GM19240 (cell line): ENCODE results near the gene CDX1.

Experiments
- DNase-seq: peaks from one replicate; pipeline ENCODE4 v3.0.0; 2011; ENCODE audit warnings: low spot score; ENCODE audit not compliant: insufficient read length

Gene CDX1

DNA sequence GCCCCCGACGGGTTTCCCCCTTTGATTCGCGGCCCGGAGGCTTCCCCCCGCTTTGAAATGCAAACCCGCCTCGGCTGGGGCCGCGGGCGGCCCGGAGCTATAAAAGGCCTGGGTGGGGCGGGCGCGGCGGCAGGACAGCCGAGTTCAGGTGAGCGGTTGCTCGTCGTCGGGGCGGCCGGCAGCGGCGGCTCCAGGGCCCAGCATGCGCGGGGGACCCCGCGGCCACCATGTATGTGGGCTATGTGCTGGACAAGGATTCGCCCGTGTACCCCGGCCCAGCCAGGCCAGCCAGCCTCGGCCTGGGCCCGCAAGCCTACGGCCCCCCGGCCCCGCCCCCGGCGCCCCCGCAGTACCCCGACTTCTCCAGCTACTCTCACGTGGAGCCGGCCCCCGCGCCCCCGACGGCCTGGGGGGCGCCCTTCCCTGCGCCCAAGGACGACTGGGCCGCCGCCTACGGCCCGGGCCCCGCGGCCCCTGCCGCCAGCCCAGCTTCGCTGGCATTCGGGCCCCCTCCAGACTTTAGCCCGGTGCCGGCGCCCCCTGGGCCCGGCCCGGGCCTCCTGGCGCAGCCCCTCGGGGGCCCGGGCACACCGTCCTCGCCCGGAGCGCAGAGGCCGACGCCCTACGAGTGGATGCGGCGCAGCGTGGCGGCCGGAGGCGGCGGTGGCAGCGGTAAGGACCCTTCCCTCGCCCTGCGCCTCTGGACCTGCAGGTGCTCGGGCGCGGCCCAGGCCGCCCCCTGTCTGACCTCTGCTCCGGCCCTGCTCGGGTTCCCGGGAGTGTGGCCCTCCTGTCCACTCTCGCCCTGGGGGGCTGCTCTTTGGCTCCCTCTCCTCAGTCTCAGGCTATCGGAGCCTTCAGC is at the start of gene CDX1:
Gene CDX1 (plus strand): TSS at position 129 of the 862 bp plus-strand sequence. CDS start 99 bp downstream, at position 228.
- DNase-seq: no peak

DNA sequence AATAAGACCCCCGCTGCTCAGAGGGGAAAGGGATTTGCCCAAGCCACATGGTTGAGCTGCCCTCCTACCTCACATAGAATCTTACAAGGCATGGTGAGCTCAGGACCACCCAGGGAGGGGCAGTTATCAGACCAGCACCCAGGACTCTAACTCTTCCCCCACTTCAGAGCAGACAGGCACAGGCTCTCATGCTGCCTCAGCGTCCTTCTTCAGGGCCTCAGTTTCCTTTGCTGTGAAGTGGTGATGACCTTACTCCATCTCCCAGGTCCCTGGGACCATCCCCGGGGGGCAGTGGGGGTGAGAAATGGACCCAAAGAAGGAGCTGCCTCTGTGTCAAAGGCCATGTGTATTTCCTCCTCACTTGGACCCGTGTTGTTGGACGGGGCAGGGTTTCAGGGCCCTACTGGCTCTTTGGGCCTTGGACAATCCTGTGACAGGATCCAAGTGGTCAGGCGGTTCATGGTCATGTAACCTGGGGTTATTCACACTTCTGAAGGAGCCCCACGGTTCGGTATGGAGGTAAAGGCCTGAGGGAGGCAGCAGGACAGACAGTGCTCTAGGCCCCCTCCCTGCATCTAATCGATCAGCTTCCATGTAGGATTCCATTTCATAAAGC is 48.5 kb upstream of the CDX1 start:
- DNase-seq: no peak

DNA sequence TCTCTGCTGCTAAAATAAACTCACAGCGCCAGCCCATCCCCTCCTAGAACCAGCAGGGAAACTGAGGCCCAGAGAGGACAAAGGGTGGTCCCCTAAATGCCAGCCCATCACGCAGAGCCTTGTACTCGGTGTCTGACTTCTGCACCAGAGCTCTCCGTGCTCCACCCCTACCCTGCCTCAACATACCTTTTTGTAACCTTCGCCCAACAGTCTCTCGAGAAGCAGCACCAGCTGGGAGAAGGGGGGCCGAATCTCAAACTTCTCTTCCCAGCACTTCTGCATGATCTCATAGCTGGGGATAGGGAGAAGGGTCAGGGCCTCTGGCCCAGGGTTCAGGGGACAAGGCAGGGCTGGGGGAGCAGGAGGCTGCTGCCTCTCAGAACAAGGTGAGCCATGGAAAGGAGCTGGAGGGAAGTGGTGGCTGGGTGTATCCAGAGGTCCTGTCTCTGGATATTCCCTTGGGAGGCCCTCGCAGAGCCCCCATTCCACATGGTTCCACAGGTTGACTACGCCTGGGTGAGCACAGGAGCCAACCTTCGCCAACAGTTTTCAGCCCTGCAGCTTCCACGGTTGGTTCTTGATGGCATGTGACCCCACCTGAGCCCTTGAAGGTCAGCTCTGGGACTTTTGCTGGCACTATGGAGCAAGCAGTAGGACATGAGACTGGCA is 47.9 kb upstream of the CDX1 start:
- DNase-seq: no peak

DNA sequence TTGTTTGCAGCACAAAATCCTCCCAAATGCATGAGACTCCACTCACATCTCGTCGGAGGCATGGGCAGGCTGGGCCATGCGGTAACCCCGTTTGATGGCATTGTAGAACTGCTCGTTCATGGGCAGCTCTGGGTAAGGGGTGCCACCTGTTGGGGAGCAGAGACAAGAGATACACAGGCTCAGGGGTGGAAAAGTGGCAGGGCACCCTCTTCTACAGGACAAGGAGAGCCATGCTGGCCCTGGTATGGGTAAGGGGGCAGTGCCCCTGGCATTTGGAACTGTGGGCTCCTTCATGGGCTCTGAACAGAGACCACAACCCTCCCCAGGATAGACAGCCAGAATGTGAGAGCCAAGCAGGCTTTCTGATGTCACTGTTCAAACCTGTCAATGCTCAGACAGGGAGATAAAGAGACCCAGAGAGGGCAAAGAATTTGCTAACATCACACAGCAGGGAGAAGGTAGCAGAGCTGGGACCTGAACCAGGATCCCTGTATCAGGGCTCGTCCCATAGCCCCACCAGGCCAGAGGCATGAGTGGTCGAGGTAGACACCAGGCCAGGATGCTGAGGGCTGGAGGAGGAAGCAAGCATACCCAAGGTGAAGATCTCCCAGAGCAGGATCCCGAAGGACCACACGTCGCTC is 47.0 kb upstream of the CDX1 start:
- DNase-seq: no peak

DNA sequence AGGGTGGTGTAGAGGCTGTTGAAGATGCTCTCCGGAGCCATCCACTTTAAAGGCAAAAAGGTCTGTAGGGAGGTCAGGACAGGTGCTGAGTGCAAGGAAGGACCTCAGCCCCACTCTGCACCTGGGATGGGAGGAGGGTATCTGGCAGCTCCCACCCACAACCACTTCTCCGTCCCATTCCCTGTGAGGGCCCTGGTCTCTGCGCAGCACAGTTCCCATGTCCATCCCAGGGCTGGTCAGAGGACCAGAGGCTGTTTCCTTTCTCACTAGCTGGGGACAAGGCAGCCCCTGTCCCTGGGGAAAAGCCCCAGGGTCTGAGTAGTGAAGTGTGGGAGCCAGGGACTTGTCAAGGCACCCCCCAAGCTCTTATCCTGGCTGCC is 46.5 kb upstream of the CDX1 start:
- no peak for DNase-seq

DNA sequence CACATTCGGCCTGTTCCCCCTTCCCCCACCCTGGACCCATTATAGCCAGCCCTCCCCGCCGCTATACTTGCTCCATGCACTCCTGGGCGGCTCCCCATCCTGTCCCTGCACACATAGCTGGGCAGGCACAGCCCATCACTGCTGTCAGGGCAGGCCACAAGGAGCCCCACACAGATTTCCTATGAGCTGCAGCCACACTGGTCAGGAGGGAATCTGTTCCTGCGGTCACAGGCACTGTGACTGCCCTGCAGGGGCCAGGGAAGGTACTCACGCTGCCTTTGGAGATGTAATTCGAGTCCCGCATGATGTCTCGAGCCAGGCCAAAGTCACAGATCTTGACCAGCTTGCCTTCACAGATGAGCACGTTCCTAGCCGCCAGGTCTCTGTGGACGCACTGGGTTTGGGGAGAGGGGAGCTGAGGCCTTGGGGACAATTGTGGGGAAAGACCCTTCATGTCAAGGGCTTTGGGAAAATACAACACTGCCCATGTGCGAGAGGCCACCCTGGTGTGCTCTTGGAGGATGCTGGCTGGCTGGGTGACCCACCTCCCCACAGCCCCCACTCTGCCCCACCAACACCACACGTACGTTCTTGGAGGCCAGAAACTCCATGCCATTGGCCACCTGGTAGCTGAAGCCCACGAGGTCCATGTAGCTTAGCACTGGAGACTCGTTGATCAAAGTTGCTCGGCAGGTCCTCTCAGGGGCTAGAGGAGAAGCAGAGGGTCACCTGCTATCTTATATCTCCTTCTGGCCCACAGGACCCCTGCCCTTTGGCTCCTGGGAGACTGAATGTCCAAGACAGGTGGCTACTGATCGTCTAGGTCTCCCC is 45.7 kb upstream of the CDX1 start:
- DNase-seq: no peak

DNA sequence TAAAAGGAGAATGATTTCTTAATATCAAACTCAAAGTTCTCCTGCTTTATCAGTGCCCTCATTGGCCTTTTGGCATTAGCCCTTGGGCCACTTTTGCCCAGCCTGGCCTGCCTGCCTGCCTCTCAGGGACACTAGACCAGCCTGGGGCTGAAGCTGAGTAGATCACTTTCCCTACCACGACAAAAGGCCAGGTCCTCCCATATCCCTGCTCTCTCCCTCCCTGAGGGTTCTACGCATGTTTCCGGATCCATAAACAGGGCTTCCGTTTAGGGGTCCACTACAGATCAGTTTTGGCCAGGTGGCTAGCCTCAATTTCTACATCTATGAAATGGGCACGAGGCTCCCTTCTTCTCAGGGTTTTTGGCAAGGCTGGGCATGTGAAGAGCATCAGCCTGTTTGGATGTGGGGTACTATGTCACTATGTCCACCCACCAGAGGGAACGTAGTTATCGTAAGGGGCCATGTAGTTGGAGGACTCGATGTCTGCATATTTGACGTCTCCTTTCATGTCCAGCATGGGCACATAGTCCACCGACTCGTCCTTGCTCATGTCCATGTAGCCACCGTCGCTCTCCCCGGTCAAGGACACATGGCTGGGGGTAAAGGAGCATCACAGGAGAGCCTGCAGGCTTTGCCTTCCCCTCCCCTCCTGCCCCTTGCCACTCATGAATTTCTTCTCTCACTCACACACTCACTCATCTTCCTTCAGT is 45.0 kb upstream of the CDX1 start:
- no peak for DNase-seq

DNA sequence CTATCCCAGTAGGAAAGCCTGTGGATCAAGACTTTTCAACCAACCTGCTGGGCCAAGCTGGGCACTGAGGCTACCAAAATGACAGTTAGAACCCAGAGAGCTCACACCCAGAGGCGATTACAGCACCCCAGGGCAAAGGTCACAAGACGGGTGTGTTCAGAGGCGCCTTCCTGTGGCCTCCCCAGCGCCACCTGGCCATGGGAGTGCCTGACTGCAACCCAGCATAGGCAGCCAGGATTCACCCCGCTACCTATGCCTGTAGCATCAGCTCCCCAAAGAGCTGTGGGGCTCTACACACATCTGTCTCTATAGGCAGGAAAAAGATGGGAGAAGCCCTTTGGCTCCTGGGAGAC is 44.4 kb upstream of the CDX1 start:
- DNase-seq: peak; percentile 64

DNA sequence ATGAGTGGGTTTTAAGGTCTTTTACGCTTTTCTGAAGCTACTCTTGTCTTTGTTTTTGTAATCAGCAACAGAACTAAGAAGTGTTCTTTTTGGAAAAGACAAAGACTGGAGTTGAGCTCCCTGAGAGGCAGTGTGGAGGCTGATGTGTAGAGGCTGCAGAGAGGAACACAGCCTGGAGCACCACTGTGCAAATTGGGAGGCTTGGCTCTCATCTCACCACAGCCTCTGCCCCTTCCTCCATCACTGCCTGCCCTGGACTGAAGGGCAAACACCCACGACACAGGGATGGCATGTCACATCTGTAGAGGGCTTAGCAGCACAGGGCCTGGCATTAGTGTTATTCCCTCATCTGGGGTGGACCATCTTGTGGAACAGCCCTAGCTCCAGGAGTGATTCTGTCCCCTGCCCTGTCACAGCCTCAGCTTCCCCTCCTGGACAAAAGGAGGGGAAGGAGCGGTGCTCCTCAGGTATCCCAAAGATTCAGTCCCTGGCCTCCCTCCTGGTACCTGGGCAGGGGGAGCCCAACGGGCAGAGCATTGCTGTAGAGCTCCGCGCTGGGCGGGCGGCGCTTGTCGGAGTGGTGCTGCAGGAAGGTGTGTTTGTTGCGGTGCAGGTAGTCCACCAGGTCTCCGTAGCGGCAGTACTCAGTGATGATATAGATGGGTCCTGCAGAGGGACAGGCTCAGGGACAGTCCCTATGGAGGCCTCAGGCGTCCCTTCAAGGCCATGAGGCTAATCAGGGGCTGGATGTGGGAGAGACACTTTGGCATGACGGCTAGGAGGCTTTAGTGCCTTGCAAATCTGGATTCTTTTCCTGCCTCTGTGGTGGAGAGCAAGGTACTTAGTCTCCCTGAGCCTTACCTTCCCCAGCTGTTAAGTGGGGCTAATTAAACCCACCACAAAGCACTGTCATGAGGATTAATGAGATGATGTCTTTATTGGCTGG is 43.8 kb upstream of the CDX1 start:
- no peak for DNase-seq

DNA sequence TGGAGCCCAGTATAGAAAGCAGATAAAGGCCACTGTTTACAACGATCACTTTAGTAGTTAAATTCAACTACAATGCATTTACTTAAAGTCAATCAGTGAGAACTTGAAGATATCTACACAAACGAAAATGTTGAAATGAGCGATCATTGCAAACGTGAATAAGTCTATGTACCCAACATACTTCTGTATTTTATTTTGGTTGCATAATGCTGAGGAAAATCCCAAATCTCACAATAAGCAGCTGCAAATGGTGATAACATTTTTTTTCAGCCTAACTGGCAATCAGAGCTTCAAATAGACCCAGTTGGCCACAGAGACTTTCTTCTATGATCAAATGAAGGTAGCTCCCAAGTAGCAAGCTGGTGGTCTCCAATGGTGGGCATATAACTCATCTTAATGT is 43.0 kb upstream of the CDX1 start:
- no peak for DNase-seq

DNA sequence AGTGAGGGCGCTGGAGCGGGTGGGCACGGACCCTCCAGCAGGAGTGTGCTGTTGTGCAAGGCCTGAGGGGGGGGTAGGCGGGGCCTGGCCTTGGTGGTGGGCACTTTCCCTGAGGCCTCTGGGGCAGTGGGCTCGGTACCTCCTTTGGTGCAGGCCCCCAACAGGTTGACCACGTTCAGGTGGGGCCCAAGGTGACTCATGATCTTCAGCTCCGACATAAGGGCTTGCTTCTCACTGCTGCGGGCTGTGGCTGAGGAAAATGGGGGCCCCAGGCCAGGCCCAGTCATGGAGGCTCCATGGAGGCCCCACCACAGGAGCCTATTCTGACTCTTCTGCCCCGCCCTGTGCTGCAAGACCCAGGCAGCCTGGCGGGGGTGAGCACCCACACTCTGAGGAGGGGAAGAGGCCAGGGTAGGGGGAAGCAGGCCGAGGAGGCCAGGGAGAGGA is 42.4 kb upstream of the CDX1 start:
- no peak for DNase-seq

DNA sequence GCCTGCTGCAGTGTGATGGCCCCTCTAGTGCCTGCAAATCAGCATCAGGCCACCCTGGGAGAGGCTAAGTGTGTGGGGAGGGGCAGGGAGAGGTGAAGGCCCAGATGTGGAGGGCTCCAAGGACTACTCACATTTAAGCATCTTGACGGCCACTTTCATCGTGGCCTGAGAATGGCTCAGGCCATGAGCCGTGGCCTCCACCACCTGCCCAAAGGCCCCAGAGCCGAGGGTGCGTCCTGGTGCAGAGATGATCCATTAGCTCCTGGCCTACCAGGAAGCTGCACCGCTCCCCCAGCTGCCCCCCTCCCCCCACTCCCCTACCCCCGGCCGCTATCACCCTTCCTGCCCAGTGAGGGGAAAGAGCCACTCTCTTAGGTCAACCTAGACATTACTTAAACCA is 42.0 kb upstream of the CDX1 start:
- DNase-seq: no peak

DNA sequence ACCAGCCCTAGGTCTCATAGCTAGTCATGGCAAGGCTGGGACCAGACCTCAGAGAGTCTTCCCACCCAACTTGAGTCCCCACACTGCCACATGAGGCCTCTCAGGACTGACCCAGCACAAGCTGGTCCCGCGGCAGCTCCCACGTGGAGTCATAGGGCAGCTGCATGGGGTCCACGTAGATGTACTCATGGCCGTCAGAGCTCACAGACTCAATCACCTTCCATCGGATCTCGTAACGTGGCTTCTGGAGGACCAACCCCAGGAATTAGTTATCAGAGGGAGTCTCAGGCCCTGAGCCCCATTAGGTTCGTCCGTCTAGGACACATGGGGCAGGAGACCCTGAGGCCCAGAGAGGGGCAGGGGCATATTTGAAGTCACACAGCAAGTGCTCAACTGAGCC is 41.2 kb upstream of the CDX1 start:
- DNase-seq: no peak

DNA sequence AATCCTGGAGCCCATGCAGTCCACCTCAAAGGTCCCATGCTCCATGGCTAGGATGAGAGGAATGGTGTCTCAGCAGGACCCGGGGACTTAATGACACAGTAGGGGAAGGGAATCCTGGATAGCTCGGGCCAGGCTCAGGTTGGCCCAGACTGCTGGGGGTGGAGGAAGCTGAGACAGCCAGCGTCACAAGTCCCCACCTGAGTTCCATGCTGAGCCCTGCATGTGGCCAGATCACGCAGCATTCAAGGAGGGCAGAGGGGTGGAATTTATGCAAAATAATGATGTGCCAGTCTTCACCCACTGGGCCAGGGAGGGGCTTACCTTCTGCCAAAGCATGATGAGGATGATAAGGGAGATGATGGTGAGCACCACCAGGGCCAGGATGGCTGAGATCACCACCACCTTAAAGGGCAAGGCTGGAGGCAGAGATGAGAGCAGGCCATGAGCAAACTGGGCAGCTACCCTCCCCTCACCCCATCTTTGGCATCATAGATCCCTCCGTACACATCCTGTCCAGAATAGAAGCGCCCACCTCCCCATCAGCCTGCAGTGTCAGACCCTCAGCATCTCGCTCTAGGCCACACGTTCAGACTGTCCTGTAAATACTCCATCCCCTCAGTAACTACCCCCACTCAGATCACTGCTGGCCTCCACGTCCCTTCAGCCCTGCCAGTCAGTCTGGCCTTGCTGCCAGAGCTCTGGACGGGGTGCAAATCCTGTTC is 40.2 kb upstream of the CDX1 start:
- no peak for DNase-seq

DNA sequence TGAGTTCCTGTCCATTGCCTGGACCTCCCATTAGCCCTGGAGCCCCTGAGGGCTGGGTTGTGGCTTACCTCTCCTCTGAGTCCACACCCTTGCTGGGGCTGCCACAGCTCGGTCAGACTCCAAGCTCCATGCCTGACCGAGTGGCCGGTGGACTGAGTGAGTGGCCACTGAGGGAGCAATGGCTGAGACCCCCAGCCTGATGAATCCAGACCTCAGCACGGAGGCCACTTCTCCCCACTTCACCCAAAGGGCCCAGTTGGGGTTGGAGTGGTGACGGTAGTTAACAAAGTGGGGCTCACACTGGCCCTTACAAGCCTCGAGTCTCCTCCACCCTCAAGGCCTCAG is 39.7 kb upstream of the CDX1 start:
- no peak for DNase-seq

DNA sequence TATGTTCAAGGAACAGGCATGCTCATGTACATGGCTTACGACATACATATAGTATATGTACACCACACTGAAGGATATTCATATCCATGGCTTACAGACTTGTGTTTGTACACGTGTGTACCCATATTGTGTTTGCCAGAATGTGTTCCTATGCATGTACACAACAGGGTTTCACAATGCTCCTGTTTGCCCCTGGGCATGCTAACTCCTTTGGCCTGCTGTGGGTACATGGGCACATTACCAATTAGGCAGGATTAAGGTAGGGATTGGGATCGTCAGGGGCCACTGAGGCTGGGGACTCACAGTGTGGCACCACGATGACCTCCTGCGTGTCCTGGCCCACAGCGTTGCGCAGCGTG is 37.1 kb upstream of the CDX1 start:
- no peak for DNase-seq

DNA sequence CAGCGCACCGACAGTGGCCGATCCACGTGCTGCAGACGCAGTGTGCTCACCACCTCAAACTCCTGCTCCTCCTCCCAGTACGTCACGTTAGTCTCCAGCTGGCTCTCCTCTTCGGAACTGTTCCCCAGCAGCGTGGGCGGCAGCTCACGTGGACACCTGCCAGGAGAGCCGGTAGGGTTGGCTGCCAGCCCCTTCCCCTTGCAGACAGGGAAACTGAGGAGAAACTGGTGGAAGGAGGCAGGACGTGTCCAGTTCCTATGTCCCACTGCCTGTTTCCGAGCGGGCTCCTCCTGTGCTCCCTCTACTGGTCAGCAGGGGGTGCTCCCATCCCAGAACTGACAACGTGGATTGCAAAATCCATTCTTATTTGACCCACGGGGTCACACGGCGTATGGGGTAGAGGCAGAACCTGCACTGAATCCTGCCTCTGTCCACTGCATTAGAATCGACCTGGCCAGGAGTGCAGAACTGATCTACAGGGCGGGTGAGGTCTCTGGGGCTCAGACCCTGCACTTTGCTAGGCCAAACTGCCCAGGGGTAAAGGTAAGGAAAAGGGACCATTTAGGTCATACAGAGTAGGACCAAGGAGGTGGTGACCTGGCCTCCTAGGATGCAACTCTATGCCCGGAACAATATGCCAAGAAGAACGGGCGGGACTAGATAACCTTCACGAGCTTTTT is 36.6 kb upstream of the CDX1 start:
- peak; percentile 79 for DNase-seq

DNA sequence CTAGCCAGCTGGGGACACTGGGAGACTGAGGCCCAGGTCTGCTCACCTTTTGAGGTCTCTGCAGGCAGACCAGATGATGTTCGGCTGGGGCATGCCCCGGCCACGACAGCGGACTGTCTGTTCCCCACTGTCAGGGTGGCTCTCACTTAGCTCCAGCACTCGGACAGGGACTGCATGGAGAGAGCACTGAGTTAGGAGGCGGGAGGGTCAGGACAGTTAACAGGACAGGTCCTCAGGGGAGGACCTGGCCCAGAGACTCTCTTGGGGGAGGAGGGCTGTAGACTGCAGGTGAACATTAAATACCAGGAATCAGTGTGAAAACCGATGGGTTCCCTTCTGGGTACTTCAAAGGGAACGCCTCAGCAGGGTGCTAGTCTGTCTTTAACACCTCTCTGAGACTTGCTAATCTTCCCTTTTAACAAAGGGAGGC is 36.1 kb upstream of the CDX1 start:
- DNase-seq: no peak
